Testis (tissue), 2 donors: Measurements from ENCODE around the gene NDUFAF7.

Experiments
- POLR2A ChIP-seq: fragments of 450-650 bp; IDR thresholded peaks from one replicate; pipeline ENCODE4 v1.6.1; 2017; ENCODE audit warnings: antibody characterized with exemption, mild to moderate bottlenecking, moderate library complexity
- TF ChIP-seq, protein P1 (sequence below), 3 experiments: fragments of 450-650 bp in 2 of 3; fragments of 200-600 bp in 1 of 3; sonication (generic) in 1 of 3; IDR thresholded peaks; one replicate each; pipeline ENCODE4 v1.5.1; 2016 to 2019; ENCODE audit warnings: antibody characterized with exemption in 3 of 3, mild to moderate bottlenecking in 2 of 3, moderate library complexity in 1 of 3

- TF ChIP-seq, protein P1, sequence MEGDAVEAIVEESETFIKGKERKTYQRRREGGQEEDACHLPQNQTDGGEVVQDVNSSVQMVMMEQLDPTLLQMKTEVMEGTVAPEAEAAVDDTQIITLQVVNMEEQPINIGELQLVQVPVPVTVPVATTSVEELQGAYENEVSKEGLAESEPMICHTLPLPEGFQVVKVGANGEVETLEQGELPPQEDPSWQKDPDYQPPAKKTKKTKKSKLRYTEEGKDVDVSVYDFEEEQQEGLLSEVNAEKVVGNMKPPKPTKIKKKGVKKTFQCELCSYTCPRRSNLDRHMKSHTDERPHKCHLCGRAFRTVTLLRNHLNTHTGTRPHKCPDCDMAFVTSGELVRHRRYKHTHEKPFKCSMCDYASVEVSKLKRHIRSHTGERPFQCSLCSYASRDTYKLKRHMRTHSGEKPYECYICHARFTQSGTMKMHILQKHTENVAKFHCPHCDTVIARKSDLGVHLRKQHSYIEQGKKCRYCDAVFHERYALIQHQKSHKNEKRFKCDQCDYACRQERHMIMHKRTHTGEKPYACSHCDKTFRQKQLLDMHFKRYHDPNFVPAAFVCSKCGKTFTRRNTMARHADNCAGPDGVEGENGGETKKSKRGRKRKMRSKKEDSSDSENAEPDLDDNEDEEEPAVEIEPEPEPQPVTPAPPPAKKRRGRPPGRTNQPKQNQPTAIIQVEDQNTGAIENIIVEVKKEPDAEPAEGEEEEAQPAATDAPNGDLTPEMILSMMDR (IDR thresholded peaks at IDR 0.05), result no peak
- no peak for TF ChIP-seq POLR2A
These were observed 38.9 kb upstream of the NDUFAF7 start for GRCh38 chr2:37192551-37192950.
